Activated CD4-positive, alpha-beta memory T cell treated with anti-CD3 and anti-CD28 coated beads for 36 hours (primary cell): ENCODE data around the gene IQGAP1. TPM values are rescaled to one million over a fixed set of nuclear protein-coding genes. Genes with fewer than 3 reads are reported as not detected.

ENCODE experiments used
- CTCF ChIA-PET: fragments of 350-600 bp; sonication (Branson Sonifier 250); formaldehyde crosslinking; loops from one replicate; lab custom pipeline; 2021; ENCODE audit warnings: antibody characterized with exemption, inconsistent platforms; lab: Charles Lee
- POLR2A ChIA-PET: fragments of 350-600 bp; sonication (Branson Sonifier 250); formaldehyde crosslinking; loops from one replicate; lab custom pipeline; 2021; ENCODE audit warnings: antibody characterized with exemption; lab: Charles Lee
- DNase-seq: peaks from one replicate; pipeline ENCODE4 v3.0.0-alpha.2; 2020
- H3K27ac Mint-ChIP-seq: one replicate; pipeline ENCODE4 v1.8.0; 2021; ENCODE audit warnings: mixed read lengths
- H3K27me3 Mint-ChIP-seq: one replicate; pipeline ENCODE4 v1.8.0; 2021; ENCODE audit warnings: mixed read lengths
- H3K36me3 Mint-ChIP-seq: one replicate; pipeline ENCODE4 v1.8.0; 2021; ENCODE audit warnings: mixed read lengths
- H3K4me1 Mint-ChIP-seq: one replicate; pipeline ENCODE4 v1.8.0; 2021; ENCODE audit warnings: low read depth, mixed read lengths
- H3K4me3 Mint-ChIP-seq: one replicate; pipeline ENCODE4 v1.8.0; 2021; ENCODE audit warnings: mild to moderate bottlenecking, mixed read lengths
- H3K9me3 Mint-ChIP-seq: one replicate; pipeline ENCODE4 v1.8.0; 2021; ENCODE audit warnings: mixed read lengths
- intact Hi-C: fragments of 100-400 bp; cut with micrococcal nuclease; formaldehyde crosslinking; loops from one replicate; pipeline ENCODE4 v1.15.1; 2023
- total RNA-seq, 2 experiments: library from RNA; stranded (reverse); gene quantifications; one replicate each; pipeline ENCODE4 v1.2.3, GENCODE V29; 2021

Gene IQGAP1
- total RNA-seq, 2 experiments from 2014 or later = 186 to 207 TPM

- Mint-ChIP-seq H3K4me1 (peaks cover 13% of the 10 kb centered on the region), H3K9me3 (no peaks in the 10 kb centered on the region), H3K27ac (no peak overlapping the region), H3K4me3 (no peak overlapping the region), H3K36me3 (peaks cover 38% of the 10 kb centered on the region), H3K27me3 (no peaks in the 10 kb centered on the region)
- no peak for DNase-seq
- ChIA-PET CTCF (interaction anchor here (0.6 to 1.6 kb wide), 2 partner anchors 78 to 120 kb away, joined by 3 to 5 read pairs; no protein-coding TSS in a partner anchor), POLR2A (no interaction called here)
- intact Hi-C loops = loop anchor here (10.0 kb wide), 1 partner anchor 55 kb away; no protein-coding TSS in a partner anchor
Observed at GRCh38 chr15:90439946-90440345, 51.9 kb downstream of the IQGAP1 start.

DNA sequence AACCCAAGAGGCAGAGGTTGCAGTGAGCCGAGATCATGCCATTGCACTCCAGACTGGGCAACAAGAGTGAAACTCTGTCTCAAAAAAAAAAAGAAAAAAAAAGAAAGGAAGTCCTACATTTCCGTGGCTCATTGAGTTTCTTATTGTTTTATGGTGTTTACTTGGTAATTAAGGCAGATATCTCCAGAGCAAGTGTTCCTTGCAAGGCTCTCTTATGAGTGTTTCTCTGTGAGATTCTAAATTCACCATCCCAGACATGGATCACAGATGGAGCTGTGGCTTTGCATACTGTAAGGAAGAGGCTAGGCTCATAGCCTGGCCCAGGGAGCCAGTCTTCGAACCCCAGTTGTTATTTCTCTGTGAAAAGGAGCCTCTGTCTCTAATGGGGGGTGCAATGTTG is 53.0 kb downstream of the IQGAP1 start:
- CTCF ChIA-PET = no interaction called here
- Mint-ChIP-seq H3K9me3 (no peaks in the 10 kb centered on the region), H3K4me3 (no peak overlapping the region), H3K4me1 (peaks cover 7% of the 10 kb centered on the region), H3K27ac (no peak overlapping the region), H3K36me3 (peaks cover 36% of the 10 kb centered on the region), H3K27me3 (no peaks in the 10 kb centered on the region)
- POLR2A ChIA-PET = no interaction called here
- intact Hi-C loops = loop anchor here (10.0 kb wide), 1 partner anchor 54 kb away; no protein-coding TSS in a partner anchor
- no peak for DNase-seq

DNA sequence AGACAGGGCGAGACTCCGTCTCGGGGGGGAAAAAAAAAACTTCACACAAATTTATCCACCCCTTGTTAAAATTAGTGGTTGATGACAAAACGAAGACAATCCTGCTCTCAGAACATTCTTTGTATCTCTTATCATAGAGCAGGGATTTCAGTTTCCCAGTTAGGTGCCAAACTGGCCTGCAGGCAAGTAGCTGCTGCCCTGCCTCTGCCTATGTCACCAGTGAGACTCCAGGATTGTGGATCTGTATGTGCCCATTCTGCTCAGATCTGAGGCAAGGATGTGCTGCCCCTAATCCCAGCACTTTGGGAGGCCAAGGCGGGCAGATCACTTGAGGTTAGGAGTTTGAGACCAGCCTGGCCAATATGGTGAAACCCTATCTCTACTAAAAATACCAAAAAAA is 54.4 kb downstream of the IQGAP1 start:
- H3K27ac Mint-ChIP-seq = no peak overlapping the region
- peaks cover 36% of the 10 kb centered on the region for H3K36me3 Mint-ChIP-seq
- POLR2A ChIA-PET = no interaction called here
- intact Hi-C loops = loop anchor here (10.0 kb wide), 1 partner anchor 52 kb away; no protein-coding TSS in a partner anchor
- no peaks in the 10 kb centered on the region for H3K9me3 Mint-ChIP-seq
- CTCF ChIA-PET = no interaction called here
- H3K4me3 Mint-ChIP-seq = no peak overlapping the region
- peaks cover 7% of the 10 kb centered on the region for H3K4me1 Mint-ChIP-seq
- no peak for DNase-seq
- no peaks in the 10 kb centered on the region for H3K27me3 Mint-ChIP-seq

DNA sequence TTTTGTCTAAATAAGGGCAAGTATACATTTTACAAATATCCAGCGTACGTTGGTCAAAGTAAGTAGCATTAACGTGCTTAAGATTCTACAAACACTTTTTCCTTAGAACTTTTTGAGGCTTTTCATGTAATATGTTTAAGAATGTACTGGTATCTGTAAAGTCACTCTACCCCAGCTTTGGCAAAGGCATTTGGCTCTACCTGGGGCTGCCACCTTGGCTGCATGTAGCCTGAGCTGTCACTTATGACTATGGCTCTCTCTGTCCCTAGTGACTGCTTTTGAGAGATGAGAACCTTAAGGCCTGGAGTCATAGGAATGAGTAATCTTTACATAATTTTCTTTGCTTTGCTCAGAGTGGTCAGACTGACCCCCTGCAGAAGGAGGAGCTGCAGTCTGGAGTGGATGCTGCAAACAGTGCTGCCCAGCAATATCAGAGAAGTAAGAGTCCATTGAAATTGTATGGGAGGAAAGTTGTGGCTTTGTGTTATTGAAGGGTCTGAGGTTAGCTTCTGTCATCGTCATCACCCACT is 61.2 kb downstream of the IQGAP1 start:
- Mint-ChIP-seq H3K27ac (peak overlapping the region; percentile 30), H3K4me1 (no peaks in the 10 kb centered on the region), H3K27me3 (no peaks in the 10 kb centered on the region), H3K36me3 (peaks cover 57% of the 10 kb centered on the region), H3K9me3 (no peaks in the 10 kb centered on the region), H3K4me3 (no peak overlapping the region)
- ChIA-PET POLR2A (interaction anchor here (0.6 kb wide), 1 partner anchor 75 kb away, joined by 4 read pairs; no protein-coding TSS in a partner anchor), CTCF (interaction anchor here (1.0 to 5.9 kb wide), 4 partner anchors 33 to 436 kb away, joined by 3 to 35 read pairs (median 10); no protein-coding TSS in a partner anchor)
- DNase-seq = no peak
- intact Hi-C loops = loop anchor here (10.0 kb wide), 1 partner anchor 46 kb away; no protein-coding TSS in a partner anchor

GRCh38 chr15:90451053-90451850 is 63.2 kb downstream of the IQGAP1 start:
- Mint-ChIP-seq H3K9me3 (no peaks in the 10 kb centered on the region), H3K4me1 (no peaks in the 10 kb centered on the region), H3K27me3 (no peaks in the 10 kb centered on the region), H3K36me3 (peaks cover 64% of the 10 kb centered on the region), H3K27ac (no peak overlapping the region), H3K4me3 (no peak overlapping the region)
- DNase-seq = no peak
- POLR2A ChIA-PET = no interaction called here
- intact Hi-C loops = no loop called here
- CTCF ChIA-PET = interaction anchor here (0.6 to 5.9 kb wide), 4 partner anchors 89 to 308 kb away, joined by 3 to 35 read pairs (median 4); no protein-coding TSS in a partner anchor

DNA sequence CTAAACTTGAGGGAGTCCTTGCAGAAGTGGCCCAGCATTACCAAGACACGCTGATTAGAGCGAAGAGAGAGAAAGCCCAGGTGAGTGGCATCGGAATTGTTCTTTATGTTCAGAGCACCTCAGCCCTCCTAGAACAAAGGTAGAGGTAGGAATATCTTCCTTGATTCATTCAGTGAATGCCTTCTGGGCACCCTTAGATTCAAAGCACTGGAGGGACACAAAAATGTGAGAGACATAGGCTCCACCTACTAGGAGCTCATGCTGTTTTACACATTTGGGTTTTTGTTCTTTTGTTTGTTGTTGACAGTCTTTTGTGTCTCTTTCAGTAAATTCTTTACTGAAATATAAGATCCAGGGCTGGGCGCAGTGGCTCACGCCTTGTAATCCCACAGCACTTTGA is 68.2 kb downstream of the IQGAP1 start:
- Mint-ChIP-seq H3K4me1 (peaks cover 7% of the 10 kb centered on the region), H3K4me3 (no peak overlapping the region), H3K9me3 (no peaks in the 10 kb centered on the region), H3K27ac (no peak overlapping the region), H3K36me3 (peaks cover 63% of the 10 kb centered on the region), H3K27me3 (no peaks in the 10 kb centered on the region)
- ChIA-PET CTCF (no interaction called here), POLR2A (no interaction called here)
- intact Hi-C loops = no loop called here
- DNase-seq = no peak

- H3K27me3 Mint-ChIP-seq = no peaks in the 10 kb centered on the region
- intact Hi-C loops = no loop called here
- no peak overlapping the region for H3K27ac Mint-ChIP-seq
- ChIA-PET POLR2A (no interaction called here), CTCF (interaction anchor here (1.5 kb wide), 1 partner anchor 138 kb away, joined by 7 read pairs; no protein-coding TSS in a partner anchor)
- DNase-seq = no peak
- H3K4me3 Mint-ChIP-seq = no peak overlapping the region
- H3K9me3 Mint-ChIP-seq = no peaks in the 10 kb centered on the region
- peaks cover 54% of the 10 kb centered on the region for H3K36me3 Mint-ChIP-seq
- peaks cover 15% of the 10 kb centered on the region for H3K4me1 Mint-ChIP-seq
Observed at GRCh38 chr15:90458061-90458460, 70.0 kb downstream of the IQGAP1 start.

- ChIA-PET CTCF (interaction anchor here (0.6 to 2.8 kb wide), 3 partner anchors 21 to 140 kb away, joined by 3 to 15 read pairs (median 4); no protein-coding TSS in a partner anchor), POLR2A (no interaction called here)
- H3K4me1 Mint-ChIP-seq = peaks cover 22% of the 10 kb centered on the region
- H3K4me3 Mint-ChIP-seq = no peak overlapping the region
- H3K9me3 Mint-ChIP-seq = no peaks in the 10 kb centered on the region
- no peaks in the 10 kb centered on the region for H3K27me3 Mint-ChIP-seq
- H3K36me3 Mint-ChIP-seq = peaks cover 45% of the 10 kb centered on the region
- H3K27ac Mint-ChIP-seq = no peak overlapping the region
- DNase-seq = no peak
- intact Hi-C loops = no loop called here
Observed at GRCh38 chr15:90459368-90459767, 71.3 kb downstream of the IQGAP1 start.

DNA sequence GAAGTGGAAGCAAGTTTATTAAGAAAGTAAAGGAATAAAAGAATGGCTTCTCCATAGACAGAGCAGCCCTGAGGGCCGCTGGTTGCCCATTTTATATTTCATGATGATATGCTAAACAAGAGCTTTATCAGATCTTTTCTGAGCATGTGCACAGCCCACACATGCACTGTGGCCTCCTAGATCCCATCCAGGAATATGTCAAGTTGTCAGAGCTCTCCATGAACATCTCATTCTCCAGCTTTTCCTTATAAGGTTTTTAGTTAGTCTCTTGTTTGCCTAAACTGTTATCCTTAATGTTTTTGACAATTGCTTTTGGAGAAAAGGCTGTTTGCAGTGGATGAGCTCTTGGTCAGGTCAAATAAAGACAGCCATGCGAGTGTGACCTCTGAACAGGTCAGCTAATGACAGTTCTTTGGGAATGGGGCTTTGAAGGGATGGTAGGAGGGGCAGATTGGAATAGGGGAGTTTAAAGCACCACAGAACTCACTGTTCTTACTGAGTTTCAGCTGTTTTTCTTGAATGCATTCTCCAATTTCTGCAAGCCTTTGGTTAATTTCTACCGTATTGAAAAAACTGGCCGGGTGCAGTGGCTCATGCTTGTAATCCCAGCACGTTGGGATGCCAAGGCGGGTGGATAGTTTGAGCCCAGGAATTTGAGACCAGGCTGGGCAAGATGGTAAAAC is 72.2 kb downstream of the IQGAP1 start:
- H3K36me3 Mint-ChIP-seq = peaks cover 37% of the 10 kb centered on the region
- DNase-seq = no peak
- no peaks in the 10 kb centered on the region for H3K9me3 Mint-ChIP-seq
- no peaks in the 10 kb centered on the region for H3K27me3 Mint-ChIP-seq
- H3K4me1 Mint-ChIP-seq = peaks cover 24% of the 10 kb centered on the region
- CTCF ChIA-PET = interaction anchor here (1.1 to 2.8 kb wide), 3 partner anchors 98 to 141 kb away, joined by 3 to 15 read pairs (median 4); no protein-coding TSS in a partner anchor
- no peak overlapping the region for H3K27ac Mint-ChIP-seq
- H3K4me3 Mint-ChIP-seq = no peak overlapping the region
- intact Hi-C loops = no loop called here
- POLR2A ChIA-PET = no interaction called here

- POLR2A ChIA-PET = no interaction called here
- H3K36me3 Mint-ChIP-seq = peaks cover 36% of the 10 kb centered on the region
Observed at GRCh38 chr15:90463381-90463780, 75.3 kb downstream of the IQGAP1 start.

DNA sequence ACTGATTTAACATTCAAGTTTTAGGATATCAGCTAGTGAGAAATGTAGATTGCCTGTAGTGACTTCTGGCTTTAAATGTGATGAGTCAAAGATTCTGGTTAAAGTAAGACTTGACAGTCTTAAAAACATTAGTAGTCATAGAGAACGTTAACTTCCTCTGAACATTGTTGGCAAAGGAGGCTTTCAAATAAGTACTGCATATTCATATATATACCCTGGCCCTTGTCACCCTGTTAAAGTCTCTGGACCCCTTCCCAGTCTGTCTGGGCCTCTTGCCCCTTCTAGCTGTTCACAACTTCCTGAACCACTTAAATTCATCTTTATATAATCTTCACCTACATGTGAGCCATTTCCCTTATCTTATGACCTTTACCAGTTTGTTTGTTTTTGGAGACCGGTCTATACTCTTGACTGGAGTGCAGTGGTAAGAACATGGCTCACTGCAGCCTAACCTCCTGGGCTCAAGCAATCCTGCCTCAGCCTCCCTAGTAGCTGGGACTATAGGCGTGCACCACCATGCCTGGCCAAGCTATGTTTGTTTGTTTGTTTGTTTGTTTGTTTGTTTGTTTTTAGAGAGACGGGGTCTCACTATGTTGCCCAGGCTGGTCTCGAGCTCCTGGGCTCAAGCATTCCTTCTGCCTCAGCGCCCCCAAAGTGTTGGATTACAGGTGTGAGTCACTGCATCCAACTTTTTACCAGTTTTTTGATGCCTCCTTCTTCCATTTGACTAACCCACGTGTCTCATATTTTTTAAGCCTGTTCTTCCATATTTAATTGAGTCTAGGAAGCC is 77.3 kb downstream of the IQGAP1 start:
- POLR2A ChIA-PET = interaction anchor here (1.3 kb wide), 1 partner anchor 77 kb away, joined by 3 read pairs; the partner anchor contains the start of gene IQGAP1
- Mint-ChIP-seq H3K9me3 (no peaks in the 10 kb centered on the region), H3K27ac (peak overlapping the region; percentile 50)

More at GRCh38 chr15:90463381-90463780, 75.3 kb downstream of the IQGAP1 start:
- no peak overlapping the region for H3K4me3 Mint-ChIP-seq
- intact Hi-C loops = no loop called here
- no peak overlapping the region for H3K27ac Mint-ChIP-seq
- CTCF ChIA-PET = interaction anchor here (0.8 to 4.6 kb wide), 3 partner anchors 19 to 144 kb away, joined by 3 to 27 read pairs (median 3); no protein-coding TSS in a partner anchor
- no peaks in the 10 kb centered on the region for H3K27me3 Mint-ChIP-seq
- no peak for DNase-seq
- no peaks in the 10 kb centered on the region for H3K9me3 Mint-ChIP-seq
- peaks cover 26% of the 10 kb centered on the region for H3K4me1 Mint-ChIP-seq

More for the DNA sequence above, 77.3 kb downstream of the IQGAP1 start:
- intact Hi-C loops = no loop called here
- CTCF ChIA-PET = interaction anchor here (0.8 to 4.6 kb wide), 3 partner anchors 17 to 145 kb away, joined by 3 to 27 read pairs (median 4); no protein-coding TSS in a partner anchor
- Mint-ChIP-seq H3K4me3 (no peak overlapping the region), H3K36me3 (peaks cover 29% of the 10 kb centered on the region), H3K27me3 (no peaks in the 10 kb centered on the region), H3K4me1 (peaks cover 26% of the 10 kb centered on the region)
- DNase-seq = peak; percentile 22
